A673 (cell line): ENCODE measurements around the gene IRF2.

Source experiments
- EZH2 ChIP-seq: fragments of 200-600 bp; sonication (generic); IDR thresholded peaks from 2 replicates; pipeline ENCODE4 v1.6.1; 2017; ENCODE audit warnings: borderline replicate concordance, low read depth, mild to moderate bottlenecking, mixed read lengths, antibody characterized with exemption, low read length; ENCODE audit not compliant: poor library complexity, severe bottlenecking
- TF ChIP-seq, protein P1 (sequence below): fragments of 300-800, 200-600 bp; sonication (generic); conservative IDR thresholded peaks from 2 replicates; pipeline ENCODE4 v1.5.1; 2017; ENCODE audit warnings: low read depth, mild to moderate bottlenecking, antibody characterized with exemption, low read length, moderate library complexity, mixed read lengths

DNA sequence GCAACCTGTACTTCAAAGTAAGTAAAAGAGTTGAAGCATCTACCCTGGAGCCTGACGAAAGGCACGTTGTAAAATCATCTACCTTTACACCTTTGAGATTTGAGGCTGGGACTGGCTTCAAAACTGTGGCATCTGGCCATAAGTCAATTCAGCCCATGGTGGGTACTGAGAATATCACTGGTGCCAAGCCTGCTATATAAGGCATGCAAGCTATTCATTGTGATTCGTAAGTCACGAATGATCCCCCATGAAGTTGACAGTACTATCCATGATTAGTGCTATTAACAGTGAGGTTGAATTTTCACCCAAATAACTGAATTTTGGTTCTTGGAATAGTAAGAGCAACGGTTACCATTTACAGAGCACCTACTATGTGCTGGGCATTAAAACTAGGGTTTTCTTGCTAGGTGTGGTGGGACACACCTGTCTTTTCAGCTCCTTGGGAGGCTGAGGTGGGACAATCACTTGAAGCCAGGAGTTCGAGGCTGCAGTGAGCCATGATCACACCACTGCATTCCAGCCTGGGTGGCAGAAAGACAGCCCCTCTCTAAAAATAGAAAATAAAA, 39.8 kb downstream of the IRF2 start:
- TF ChIP-seq, protein P1, sequence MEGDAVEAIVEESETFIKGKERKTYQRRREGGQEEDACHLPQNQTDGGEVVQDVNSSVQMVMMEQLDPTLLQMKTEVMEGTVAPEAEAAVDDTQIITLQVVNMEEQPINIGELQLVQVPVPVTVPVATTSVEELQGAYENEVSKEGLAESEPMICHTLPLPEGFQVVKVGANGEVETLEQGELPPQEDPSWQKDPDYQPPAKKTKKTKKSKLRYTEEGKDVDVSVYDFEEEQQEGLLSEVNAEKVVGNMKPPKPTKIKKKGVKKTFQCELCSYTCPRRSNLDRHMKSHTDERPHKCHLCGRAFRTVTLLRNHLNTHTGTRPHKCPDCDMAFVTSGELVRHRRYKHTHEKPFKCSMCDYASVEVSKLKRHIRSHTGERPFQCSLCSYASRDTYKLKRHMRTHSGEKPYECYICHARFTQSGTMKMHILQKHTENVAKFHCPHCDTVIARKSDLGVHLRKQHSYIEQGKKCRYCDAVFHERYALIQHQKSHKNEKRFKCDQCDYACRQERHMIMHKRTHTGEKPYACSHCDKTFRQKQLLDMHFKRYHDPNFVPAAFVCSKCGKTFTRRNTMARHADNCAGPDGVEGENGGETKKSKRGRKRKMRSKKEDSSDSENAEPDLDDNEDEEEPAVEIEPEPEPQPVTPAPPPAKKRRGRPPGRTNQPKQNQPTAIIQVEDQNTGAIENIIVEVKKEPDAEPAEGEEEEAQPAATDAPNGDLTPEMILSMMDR: no peak
- no peak for TF ChIP-seq EZH2
